Measurements from ENCODE around the gene ZMIZ2. TPM values are rescaled to one million over a fixed set of nuclear protein-coding genes. Genes with fewer than 3 reads are reported as not detected.
"Not testable (repeated sequence)": the region's sequence is repeated elsewhere in the genome, so short reads cannot be mapped to it uniquely, and the experiment has no call there.

ZMIZ2 gene
- total RNA-seq, 1 donor from 2014 or later: 291 TPM

DNA sequence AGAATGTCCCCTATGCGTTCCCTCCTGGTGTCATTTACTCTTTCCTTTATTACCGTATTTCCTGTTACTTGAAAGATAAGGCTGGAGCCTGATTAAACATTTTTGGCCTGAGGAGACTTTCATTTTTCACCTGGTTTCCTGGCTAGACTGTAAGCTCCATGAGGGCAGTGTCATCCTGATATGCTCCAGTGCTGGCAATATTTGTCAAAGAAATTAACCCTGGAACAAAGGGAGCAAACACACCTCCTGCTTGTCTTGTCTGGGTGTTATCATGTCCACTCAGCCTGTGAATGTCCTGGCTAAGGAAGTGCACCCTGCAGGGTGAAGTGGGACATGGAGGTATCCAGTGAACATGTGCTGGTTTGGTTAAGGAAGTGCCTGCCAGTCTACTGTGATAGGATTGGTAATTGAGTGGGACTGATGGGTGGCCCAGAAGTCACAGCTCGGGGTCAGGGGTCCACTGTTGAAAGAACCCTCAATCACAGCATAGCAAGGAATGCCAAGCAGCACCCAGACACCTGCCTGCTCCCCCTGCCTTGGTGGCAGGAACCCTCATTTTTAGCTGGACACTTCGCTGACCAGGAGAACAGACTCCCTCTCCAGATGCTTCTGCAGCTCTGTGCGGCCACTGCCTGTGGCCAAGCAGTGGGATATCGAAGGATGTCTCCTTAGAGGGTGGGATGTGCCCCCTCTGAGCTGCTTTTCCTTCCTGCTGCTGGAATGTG lies 26.9 kb downstream of the ZMIZ2 start:
- Mint-ChIP-seq H3K36me3 (ENCODE audit: unreplicated experiment) (no peaks in the 10 kb centered on the region), H3K27me3 (ENCODE audit: unreplicated experiment) (peaks cover 4% of the 10 kb centered on the region), H3K4me1 (ENCODE audit: low read depth, unreplicated experiment) (no peaks in the 10 kb centered on the region), H3K4me3 (ENCODE audit: unreplicated experiment) (no peak overlapping the region), H3K27ac (ENCODE audit: unreplicated experiment) (no peak overlapping the region), H3K9me3 (ENCODE audit: unreplicated experiment) (peaks cover 12% of the 10 kb centered on the region)
- TF ChIP-seq, protein P1, sequence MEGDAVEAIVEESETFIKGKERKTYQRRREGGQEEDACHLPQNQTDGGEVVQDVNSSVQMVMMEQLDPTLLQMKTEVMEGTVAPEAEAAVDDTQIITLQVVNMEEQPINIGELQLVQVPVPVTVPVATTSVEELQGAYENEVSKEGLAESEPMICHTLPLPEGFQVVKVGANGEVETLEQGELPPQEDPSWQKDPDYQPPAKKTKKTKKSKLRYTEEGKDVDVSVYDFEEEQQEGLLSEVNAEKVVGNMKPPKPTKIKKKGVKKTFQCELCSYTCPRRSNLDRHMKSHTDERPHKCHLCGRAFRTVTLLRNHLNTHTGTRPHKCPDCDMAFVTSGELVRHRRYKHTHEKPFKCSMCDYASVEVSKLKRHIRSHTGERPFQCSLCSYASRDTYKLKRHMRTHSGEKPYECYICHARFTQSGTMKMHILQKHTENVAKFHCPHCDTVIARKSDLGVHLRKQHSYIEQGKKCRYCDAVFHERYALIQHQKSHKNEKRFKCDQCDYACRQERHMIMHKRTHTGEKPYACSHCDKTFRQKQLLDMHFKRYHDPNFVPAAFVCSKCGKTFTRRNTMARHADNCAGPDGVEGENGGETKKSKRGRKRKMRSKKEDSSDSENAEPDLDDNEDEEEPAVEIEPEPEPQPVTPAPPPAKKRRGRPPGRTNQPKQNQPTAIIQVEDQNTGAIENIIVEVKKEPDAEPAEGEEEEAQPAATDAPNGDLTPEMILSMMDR (IDR thresholded peaks at IDR 0.05; ENCODE audit: partially characterized antibody, unreplicated experiment): no peak
- no peak for DNase-seq

DNA sequence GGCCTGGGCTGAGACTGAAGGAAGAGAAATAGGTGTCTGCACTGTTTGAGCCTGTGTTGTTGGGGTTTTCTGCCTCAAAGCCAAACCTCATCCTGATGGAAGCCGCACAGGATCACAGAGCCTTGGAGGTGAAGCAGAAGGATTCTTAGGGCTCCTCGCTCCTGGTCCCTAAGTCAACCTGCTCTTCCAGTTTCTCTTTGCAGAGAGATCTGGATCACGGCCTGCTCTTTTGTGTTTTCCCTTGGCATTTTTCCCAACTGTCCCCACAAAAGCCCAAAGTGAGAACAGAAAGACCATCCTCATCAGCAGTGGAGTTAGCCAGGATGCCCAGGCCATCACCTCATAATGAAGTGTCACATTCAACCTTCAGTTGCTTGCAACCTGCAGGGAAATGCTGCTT lies 27.6 kb downstream of the ZMIZ2 start:
- TF ChIP-seq, protein P1 (IDR thresholded peaks at IDR 0.05; ENCODE audit: partially characterized antibody, unreplicated experiment): no peak
- Mint-ChIP-seq H3K4me3 (ENCODE audit: unreplicated experiment) (no peak overlapping the region), H3K9me3 (ENCODE audit: unreplicated experiment) (peaks cover 8% of the 10 kb centered on the region), H3K4me1 (ENCODE audit: low read depth, unreplicated experiment) (no peaks in the 10 kb centered on the region), H3K27me3 (ENCODE audit: unreplicated experiment) (peaks cover 4% of the 10 kb centered on the region), H3K27ac (ENCODE audit: unreplicated experiment) (peak overlapping the region; percentile 12), H3K36me3 (ENCODE audit: unreplicated experiment) (no peaks in the 10 kb centered on the region)
- no peak for DNase-seq

DNA sequence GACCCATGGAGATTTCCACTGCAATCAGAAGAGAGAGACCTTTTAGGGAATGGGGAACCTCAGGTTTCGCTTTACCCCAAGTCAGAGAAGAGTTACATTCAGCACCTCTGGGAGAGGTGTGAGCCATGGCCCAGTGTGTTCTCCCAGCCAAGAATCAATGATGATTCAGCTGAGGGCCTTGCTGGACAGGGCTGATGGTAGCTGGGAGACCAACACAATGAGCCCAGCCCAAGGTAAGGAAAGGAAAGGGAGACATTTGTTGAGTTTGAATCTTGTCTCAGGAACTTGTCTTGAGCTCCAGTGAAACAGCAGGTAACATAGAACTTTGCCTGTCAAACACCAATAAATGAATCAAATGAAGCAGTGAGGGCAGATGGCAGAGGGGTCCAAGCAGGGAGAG lies 33.8 kb downstream of the ZMIZ2 start:
- Mint-ChIP-seq H3K4me1 (ENCODE audit: low read depth, unreplicated experiment) (peaks cover 1% of the 10 kb centered on the region), H3K27me3 (ENCODE audit: unreplicated experiment) (peaks cover 2% of the 10 kb centered on the region), H3K4me3 (ENCODE audit: unreplicated experiment) (no peak overlapping the region), H3K9me3 (ENCODE audit: unreplicated experiment) (peaks cover 7% of the 10 kb centered on the region), H3K36me3 (ENCODE audit: unreplicated experiment) (peaks cover 6% of the 10 kb centered on the region), H3K27ac (ENCODE audit: unreplicated experiment) (no peak overlapping the region)
- TF ChIP-seq, protein P1 (IDR thresholded peaks at IDR 0.05; ENCODE audit: partially characterized antibody, unreplicated experiment): no peak
- DNase-seq: no peak

DNA sequence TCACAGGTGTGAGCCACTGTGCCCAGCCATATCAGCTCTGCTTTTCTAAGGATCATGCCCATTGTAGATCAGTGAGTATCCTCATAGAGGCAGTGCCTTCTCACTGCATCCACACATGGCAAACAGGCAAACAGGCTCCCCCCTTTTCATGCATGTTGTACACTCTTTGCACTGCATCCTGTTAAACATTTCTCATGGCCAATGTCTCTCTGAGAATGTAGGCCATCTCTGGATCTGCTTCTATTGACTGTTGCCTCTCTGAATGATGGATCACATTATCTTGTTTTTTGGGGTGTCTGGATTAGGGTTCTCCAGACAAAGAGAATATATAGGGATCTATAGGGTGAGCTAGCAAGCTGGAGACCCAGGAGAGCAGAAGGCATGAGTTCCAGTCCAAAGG lies 34.8 kb downstream of the ZMIZ2 start:
- no peak overlapping the region for H3K4me3 Mint-ChIP-seq (ENCODE audit: unreplicated experiment)
- peaks cover 1% of the 10 kb centered on the region for H3K4me1 Mint-ChIP-seq (ENCODE audit: low read depth, unreplicated experiment)
- H3K27ac Mint-ChIP-seq (ENCODE audit: unreplicated experiment): peak overlapping the region; percentile 20
- DNase-seq: no peak
- H3K36me3 Mint-ChIP-seq (ENCODE audit: unreplicated experiment): peaks cover 6% of the 10 kb centered on the region
- TF ChIP-seq, protein P1 (IDR thresholded peaks at IDR 0.05; ENCODE audit: partially characterized antibody, unreplicated experiment): no peak
- peaks cover 3% of the 10 kb centered on the region for H3K27me3 Mint-ChIP-seq (ENCODE audit: unreplicated experiment)
- H3K9me3 Mint-ChIP-seq (ENCODE audit: unreplicated experiment): peaks cover 7% of the 10 kb centered on the region

DNA sequence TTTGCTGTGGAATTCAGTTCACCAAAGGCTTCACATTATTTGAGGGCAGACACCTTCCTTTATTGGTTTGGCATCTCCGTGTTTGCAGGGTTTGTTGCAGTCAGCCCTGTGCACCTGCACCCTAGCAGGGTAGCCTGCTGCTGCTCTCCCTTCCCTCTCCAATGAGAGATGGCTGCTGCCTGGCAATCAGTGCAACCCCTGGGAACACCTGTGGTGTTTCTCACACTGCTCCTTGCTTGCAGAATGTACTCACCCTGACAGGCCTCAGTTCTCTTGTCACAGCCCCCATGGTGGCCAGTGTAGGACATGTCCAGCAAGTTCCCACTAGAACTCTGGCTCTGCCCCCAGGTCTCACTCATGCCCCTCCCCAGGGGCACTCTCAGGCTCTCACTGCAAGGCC lies 35.7 kb downstream of the ZMIZ2 start:
- peaks cover 1% of the 10 kb centered on the region for H3K4me1 Mint-ChIP-seq (ENCODE audit: low read depth, unreplicated experiment)
- peaks cover 6% of the 10 kb centered on the region for H3K36me3 Mint-ChIP-seq (ENCODE audit: unreplicated experiment)
- no peak for DNase-seq
- peaks cover 7% of the 10 kb centered on the region for H3K9me3 Mint-ChIP-seq (ENCODE audit: unreplicated experiment)
- H3K27ac Mint-ChIP-seq (ENCODE audit: unreplicated experiment): no peak overlapping the region
- peaks cover 1% of the 10 kb centered on the region for H3K27me3 Mint-ChIP-seq (ENCODE audit: unreplicated experiment)
- TF ChIP-seq, protein P1 (IDR thresholded peaks at IDR 0.05; ENCODE audit: partially characterized antibody, unreplicated experiment): no peak
- H3K4me3 Mint-ChIP-seq (ENCODE audit: unreplicated experiment): no peak overlapping the region

DNA sequence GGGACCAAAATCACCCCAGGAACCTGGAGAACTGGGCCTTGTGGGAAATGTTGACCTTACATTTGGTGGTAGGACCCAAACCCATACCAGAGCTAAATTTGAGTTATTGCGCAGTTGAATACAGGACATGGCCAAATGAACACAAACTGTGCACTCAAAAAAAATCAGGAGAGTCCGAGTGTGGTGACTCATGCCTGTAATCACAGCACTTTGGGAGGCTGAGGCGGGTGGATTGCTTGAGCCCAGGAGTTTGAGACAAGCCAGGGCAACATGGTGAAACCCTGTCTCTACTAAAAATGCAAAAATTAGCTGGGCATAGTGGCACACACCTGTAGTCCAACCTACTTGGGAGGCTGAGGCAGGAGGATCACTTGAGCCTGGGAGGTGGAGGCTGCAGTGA lies 36.6 kb downstream of the ZMIZ2 start:
- not testable (repeated sequence) for H3K4me1 Mint-ChIP-seq (ENCODE audit: low read depth, unreplicated experiment); H3K9me3 Mint-ChIP-seq (ENCODE audit: unreplicated experiment); H3K4me3 Mint-ChIP-seq (ENCODE audit: unreplicated experiment); H3K27ac Mint-ChIP-seq (ENCODE audit: unreplicated experiment); H3K36me3 Mint-ChIP-seq (ENCODE audit: unreplicated experiment); DNase-seq; H3K27me3 Mint-ChIP-seq (ENCODE audit: unreplicated experiment)

All from glutamatergic neuron (in vitro differentiated cells).